ACC112 (cell line): ENCODE results near the gene TAPT1.

ENCODE experiments used
- H2AFZ ChIP-seq: fragments of 200-600 bp; sonication (generic); one replicate; pipeline ENCODE4 v1.6.0; 2017; ENCODE audit warnings: antibody characterized with exemption, low read length; ENCODE audit not compliant: unreplicated experiment
- H3K27ac ChIP-seq: fragments of 200-600 bp; sonication (generic); 2 replicates; pipeline ENCODE4 v1.5.1; 2014; ENCODE audit warnings: low read depth, mild to moderate bottlenecking, antibody characterized with exemption, low read length, moderate library complexity
- H3K27me3 ChIP-seq: fragments of 200-600 bp; sonication (generic); 2 replicates; pipeline ENCODE4 v1.6.1; 2014; ENCODE audit warnings: mild to moderate bottlenecking, antibody characterized with exemption, low read length, moderate library complexity, mixed read lengths; ENCODE audit not compliant: insufficient read depth
- H3K36me3 ChIP-seq: fragments of 200-600 bp; sonication (generic); 2 replicates; pipeline ENCODE4 v1.6.1; 2016; ENCODE audit warnings: mild to moderate bottlenecking, antibody characterized with exemption, low read length, moderate library complexity, mixed read lengths; ENCODE audit not compliant: insufficient read depth
- H3K4me1 ChIP-seq: fragments of 200-600 bp; sonication (generic); one replicate; pipeline ENCODE4 v1.6.1; 2016; ENCODE audit warnings: low read length, mixed read lengths; ENCODE audit not compliant: insufficient read depth, unreplicated experiment, control insufficient read depth
- H3K4me3 ChIP-seq: fragments of 200-600 bp; sonication (generic); 2 replicates; pipeline ENCODE4 v1.5.1; 2014; ENCODE audit warnings: mild to moderate bottlenecking, low read depth, low read length
- H3K79me2 ChIP-seq: fragments of 200-600 bp; sonication (generic); one replicate; pipeline ENCODE4 v1.6.0; 2016; ENCODE audit warnings: low read length; ENCODE audit not compliant: control insufficient read depth, unreplicated experiment, insufficient read depth

TAPT1 gene

GRCh38 chr4:16136311-16136710, 90.0 kb downstream of the TAPT1 start:
- H3K27ac ChIP-seq: no peak overlapping the region
- peaks cover 11% of the 10 kb centered on the region for H3K4me1 ChIP-seq

DNA sequence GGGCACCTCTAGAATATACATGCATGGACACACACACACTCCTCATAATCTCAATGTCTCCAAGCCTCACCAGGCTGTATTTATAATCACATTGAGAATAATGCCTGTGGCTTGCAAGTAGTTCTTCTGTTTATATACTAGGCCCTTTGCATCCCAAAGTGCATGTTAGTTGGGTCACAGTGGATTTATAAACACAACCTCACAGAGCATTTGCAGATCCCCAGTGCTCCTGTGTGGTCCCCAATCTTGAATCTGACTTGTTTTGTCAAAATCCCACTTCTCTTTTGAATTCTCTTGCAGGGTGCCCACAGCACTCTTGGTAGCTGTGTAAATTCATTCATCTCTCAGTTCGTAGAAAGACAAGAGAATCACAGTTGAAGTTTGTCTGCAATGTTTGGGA, 92.9 kb downstream of the TAPT1 start:
- H3K79me2 ChIP-seq: no peaks in the 10 kb centered on the region
- H3K27ac ChIP-seq: no peak overlapping the region
- peaks cover 84% of the 10 kb centered on the region for H3K27me3 ChIP-seq
- H3K4me1 ChIP-seq: no peaks in the 10 kb centered on the region
- H3K36me3 ChIP-seq: no peaks in the 10 kb centered on the region
- no peak overlapping the region for H2AFZ ChIP-seq
- no peak overlapping the region for H3K4me3 ChIP-seq

More at GRCh38 chr4:16136311-16136710, 90.0 kb downstream of the TAPT1 start:
- Histone ChIP-seq H3K27me3 (peaks cover 74% of the 10 kb centered on the region), H3K36me3 (no peaks in the 10 kb centered on the region), H3K79me2 (no peaks in the 10 kb centered on the region), H2AFZ (no peak overlapping the region), H3K4me3 (no peak overlapping the region)

DNA sequence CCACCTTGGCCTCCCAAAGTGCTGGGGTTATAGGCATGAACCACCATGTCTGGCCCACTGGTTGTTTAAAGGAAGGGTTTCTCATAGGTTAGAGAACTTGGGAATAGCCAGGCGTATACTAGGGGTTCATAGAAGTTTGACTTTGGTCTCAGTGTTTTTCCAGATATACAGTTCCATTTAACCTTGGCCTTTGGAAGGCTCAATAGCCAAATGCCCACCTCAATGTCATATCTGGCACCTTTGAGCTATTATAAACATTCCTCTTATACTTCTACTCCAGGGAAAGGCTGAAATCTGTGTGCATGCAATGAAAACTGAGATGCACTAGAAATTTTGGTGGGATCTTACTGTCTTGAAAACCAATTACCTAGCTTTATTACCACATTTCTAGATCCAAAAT, 95.0 kb downstream of the TAPT1 start:
- Histone ChIP-seq H3K4me3 (no peak overlapping the region), H3K27ac (no peak overlapping the region), H2AFZ (no peak overlapping the region), H3K79me2 (no peaks in the 10 kb centered on the region), H3K27me3 (peaks cover 83% of the 10 kb centered on the region), H3K36me3 (no peaks in the 10 kb centered on the region), H3K4me1 (no peaks in the 10 kb centered on the region)

DNA sequence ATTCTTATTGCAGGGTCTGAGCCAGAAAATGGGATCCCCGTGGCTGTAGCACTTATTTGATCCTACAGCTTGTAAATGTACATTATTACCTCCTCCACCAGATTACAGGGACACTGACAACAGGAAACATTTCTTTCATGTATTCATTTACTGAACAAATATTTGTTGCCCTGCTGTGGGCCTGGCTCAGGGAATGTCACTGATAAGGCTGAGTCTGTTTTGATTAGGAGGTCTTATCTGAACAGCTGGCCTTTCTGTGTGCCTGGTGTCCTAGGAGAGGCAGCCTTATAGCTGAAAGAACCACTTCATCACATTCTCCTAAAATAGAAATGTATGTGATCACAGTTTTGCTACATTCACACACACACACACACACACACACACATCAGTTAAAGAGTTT, 96.9 kb downstream of the TAPT1 start:
- Histone ChIP-seq H3K79me2 (no peaks in the 10 kb centered on the region), H3K36me3 (no peaks in the 10 kb centered on the region)

GRCh38 chr4:16126714-16127113, 99.6 kb downstream of the TAPT1 start:
- Histone ChIP-seq H3K79me2 (no peaks in the 10 kb centered on the region), H3K27ac (no peak overlapping the region), H3K36me3 (no peaks in the 10 kb centered on the region), H3K4me3 (no peak overlapping the region), H3K27me3 (peaks cover 87% of the 10 kb centered on the region), H3K4me1 (no peaks in the 10 kb centered on the region), H2AFZ (no peak overlapping the region)

More for the DNA sequence above, 96.9 kb downstream of the TAPT1 start:
- H3K27ac ChIP-seq: no peak overlapping the region
- peaks cover 82% of the 10 kb centered on the region for H3K27me3 ChIP-seq
- H2AFZ ChIP-seq: no peak overlapping the region
- no peak overlapping the region for H3K4me3 ChIP-seq
- H3K4me1 ChIP-seq: no peaks in the 10 kb centered on the region

DNA sequence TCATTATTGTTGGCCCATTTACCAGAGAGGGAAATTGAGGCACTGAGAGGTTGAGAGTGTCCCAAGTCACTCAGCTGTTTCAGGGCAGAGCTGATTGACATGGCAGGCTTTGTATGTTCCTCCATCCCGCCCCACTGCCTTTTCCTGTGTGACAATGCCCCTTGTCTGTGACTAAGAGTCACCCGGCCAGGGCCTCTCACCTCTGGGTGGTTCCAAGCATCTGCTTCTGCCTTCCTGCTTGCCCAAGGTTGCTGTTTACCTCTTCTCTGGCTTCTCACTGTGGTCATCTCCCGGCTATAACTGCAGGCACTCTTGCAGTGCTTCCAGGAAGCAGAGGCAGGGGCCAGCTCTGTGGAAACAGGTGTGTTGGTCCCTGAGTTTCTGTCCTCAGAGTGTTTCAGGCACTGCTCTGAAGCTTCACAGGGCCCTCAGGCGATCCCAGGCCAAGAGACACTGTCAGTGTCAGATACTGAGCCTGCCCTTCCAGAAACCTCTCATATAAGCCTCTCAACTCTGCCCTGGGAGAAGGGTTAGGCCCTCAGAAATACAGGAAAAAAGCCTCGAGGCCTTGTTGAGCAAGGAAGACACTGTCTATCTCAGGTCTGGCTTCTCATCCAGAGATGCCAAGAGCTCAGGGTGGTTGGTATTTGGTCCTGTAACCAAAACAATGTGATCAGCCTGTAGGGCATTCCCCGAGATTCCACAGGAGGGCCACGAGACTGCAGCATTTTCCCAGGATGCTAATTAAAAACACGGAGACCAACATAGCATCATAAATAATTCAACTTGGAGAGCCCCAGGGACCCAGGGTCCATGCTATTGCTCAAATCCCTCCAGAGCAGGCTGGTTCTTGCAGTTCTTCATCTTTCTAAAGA, 100.5 kb downstream of the TAPT1 start:
- Histone ChIP-seq H3K79me2 (no peaks in the 10 kb centered on the region), H3K27me3 (peaks cover 96% of the 10 kb centered on the region), H3K4me1 (no peaks in the 10 kb centered on the region), H3K27ac (no peak overlapping the region), H2AFZ (no peak overlapping the region), H3K4me3 (no peak overlapping the region), H3K36me3 (no peaks in the 10 kb centered on the region)

DNA sequence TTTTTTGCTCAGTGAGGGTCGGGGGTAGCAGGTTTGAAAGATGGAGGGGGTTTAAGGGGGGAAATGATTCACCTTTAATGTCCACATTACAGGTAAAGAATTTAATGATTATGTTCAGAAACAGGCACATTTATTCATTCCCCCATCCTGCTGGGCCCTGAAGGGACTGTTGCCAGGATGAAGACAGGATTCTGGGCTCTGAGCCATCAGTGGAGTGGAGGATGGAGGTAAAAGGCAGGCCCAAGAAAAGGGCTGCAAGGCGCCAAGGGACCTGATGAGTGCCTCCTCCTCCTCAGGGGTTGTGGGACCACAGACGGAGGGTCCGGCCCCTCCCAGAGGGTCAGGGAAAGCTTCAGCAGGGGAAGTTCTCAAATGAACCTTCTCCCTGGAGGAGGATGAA, 102.0 kb downstream of the TAPT1 start:
- no peak overlapping the region for H3K27ac ChIP-seq
- no peak overlapping the region for H3K4me3 ChIP-seq
- H3K27me3 ChIP-seq: peaks cover 96% of the 10 kb centered on the region
- no peaks in the 10 kb centered on the region for H3K4me1 ChIP-seq
- H3K79me2 ChIP-seq: no peaks in the 10 kb centered on the region
- no peak overlapping the region for H2AFZ ChIP-seq
- H3K36me3 ChIP-seq: no peaks in the 10 kb centered on the region

DNA sequence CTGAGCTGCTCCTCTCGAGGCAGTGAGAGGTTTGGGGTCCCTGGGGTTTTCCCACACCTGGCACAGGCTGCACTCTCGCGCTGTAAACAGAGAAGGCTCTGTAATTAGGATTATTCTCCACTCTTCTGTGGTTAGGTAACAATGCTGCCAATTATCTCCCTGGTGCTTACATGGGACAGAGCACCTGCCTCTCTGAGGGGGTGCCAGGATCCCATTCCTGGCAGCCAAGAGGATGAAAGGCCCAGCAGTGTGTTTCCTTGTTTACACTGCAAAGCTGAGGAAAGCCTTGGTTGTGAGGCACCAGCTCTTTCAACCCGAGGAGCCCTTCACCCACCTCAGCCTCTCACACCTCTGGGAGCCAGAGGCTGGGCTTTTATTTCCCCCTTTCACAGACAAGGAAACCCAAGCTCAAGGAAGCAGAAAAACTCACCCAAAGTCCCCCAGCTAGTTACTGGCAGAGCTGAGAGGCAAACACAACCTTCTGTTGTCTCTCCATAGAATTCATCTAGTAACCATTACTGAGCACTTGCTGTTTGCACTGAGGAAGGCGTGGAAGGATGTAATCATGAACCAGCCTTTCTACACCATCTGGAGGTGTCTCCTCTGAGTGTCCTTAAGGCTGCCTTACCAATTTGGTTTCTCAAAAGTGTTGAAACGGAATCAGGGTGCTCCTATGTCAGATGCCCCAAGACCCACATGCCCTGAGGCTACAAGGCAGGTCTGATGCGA, 102.8 kb downstream of the TAPT1 start:
- Histone ChIP-seq H3K36me3 (no peaks in the 10 kb centered on the region), H3K4me1 (no peaks in the 10 kb centered on the region), H3K4me3 (no peak overlapping the region), H3K27ac (no peak overlapping the region), H3K27me3 (peaks cover 96% of the 10 kb centered on the region), H3K79me2 (no peaks in the 10 kb centered on the region), H2AFZ (no peak overlapping the region)

- Histone ChIP-seq H3K27me3 (peaks cover 96% of the 10 kb centered on the region), H3K79me2 (no peaks in the 10 kb centered on the region), H2AFZ (no peak overlapping the region), H3K36me3 (no peaks in the 10 kb centered on the region), H3K27ac (no peak overlapping the region), H3K4me3 (no peak overlapping the region), H3K4me1 (no peaks in the 10 kb centered on the region)
Measured at GRCh38 chr4:16122784-16123183, 103.5 kb downstream of the TAPT1 start.

GRCh38 chr4:16122308-16122711, 104.0 kb downstream of the TAPT1 start:
- Histone ChIP-seq H3K4me3 (no peak overlapping the region), H3K4me1 (no peaks in the 10 kb centered on the region), H3K27ac (no peak overlapping the region), H2AFZ (no peak overlapping the region), H3K36me3 (no peaks in the 10 kb centered on the region), H3K79me2 (no peaks in the 10 kb centered on the region), H3K27me3 (peaks cover 96% of the 10 kb centered on the region)

DNA sequence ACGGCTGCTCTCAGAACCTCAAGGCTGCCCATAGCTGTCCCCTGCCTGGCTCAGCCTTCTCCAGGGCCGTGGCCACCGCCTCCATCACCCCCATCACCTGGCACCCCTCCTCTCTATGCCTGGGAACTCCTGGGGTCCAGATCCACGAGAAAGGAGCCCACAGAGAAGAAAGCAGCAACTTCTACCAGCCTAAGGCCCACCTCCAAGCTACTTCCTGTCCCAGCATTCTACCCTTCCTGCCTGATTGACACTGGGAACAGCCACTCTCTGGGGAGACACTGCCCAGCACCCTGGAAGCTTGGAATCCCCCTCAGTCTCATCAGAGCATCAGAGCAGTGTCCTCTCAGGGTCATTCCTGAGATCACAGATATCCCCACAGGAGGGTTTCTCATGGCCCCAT, 105.6 kb downstream of the TAPT1 start:
- Histone ChIP-seq H3K79me2 (no peaks in the 10 kb centered on the region), H3K27me3 (peaks cover 98% of the 10 kb centered on the region), H2AFZ (no peak overlapping the region), H3K27ac (no peak overlapping the region), H3K4me3 (no peak overlapping the region), H3K4me1 (no peaks in the 10 kb centered on the region), H3K36me3 (no peaks in the 10 kb centered on the region)
